IPS-NIHi11 (cell line): ENCODE measurements around the gene TOM1.

Experiments
- DNase-seq: peaks from one replicate; pipeline ENCODE4 v3.0.0; 2012; ENCODE audit warnings: mixed read lengths, low spot score

Gene TOM1

GRCh38 chr22:35324067-35324466 is 24.4 kb downstream of the TOM1 start:
- DNase-seq: no peak

DNA sequence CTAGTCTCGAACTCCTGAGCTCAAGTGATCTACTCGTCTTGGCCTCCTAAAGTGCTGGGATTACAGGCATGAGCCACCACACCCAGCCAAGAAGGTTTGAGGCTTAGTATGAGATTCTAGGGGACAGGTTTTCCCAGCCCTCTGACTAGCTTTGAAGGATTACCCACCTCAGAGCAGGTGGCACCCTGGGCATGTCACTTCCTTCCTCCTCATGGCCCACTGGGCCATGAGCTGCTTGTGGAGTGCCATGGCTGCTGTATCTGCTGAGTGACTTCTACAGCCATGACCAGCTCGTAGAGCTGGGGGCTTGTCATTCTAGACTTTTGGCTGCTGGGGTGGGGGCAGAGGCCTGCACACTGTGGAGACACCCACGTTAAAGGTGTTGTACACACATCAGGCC is 25.1 kb downstream of the TOM1 start:
- no peak for DNase-seq

GRCh38 chr22:35325209-35325608 is 25.5 kb downstream of the TOM1 start:
- DNase-seq: no peak

DNA sequence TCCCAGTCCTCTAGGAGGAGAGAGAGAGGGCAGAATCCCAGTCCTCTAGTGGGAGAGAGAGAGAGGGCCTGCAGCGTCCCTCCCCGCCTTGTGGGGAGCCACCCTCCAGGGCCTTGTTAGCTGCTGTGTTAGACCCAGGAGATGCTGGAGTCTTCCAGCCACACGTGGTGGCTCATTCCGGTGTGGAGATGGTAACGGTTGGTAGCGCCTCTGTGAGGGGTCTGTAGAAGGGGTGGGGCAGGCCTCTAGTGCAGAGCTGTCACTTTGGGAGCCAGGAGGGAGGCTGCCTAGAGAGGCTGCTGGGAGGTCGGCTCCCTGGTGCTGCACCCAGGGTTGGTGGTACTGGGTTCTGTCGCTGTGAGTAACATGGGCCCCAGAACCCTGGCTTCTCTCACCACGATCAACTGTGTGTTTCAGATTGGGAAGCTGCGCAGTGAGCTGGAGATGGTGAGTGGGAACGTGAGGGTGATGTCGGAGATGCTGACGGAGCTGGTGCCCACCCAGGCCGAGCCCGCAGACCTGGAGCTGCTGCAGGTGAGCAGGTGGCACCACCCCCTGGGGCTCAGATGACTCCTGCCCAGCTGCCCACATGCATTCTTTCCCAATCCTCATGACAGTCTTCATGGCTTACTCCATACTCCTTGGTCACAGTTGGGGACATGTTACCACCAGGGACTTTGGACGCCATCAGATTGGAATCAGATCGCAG is 27.3 kb downstream of the TOM1 start:
- DNase-seq: no peak

DNA sequence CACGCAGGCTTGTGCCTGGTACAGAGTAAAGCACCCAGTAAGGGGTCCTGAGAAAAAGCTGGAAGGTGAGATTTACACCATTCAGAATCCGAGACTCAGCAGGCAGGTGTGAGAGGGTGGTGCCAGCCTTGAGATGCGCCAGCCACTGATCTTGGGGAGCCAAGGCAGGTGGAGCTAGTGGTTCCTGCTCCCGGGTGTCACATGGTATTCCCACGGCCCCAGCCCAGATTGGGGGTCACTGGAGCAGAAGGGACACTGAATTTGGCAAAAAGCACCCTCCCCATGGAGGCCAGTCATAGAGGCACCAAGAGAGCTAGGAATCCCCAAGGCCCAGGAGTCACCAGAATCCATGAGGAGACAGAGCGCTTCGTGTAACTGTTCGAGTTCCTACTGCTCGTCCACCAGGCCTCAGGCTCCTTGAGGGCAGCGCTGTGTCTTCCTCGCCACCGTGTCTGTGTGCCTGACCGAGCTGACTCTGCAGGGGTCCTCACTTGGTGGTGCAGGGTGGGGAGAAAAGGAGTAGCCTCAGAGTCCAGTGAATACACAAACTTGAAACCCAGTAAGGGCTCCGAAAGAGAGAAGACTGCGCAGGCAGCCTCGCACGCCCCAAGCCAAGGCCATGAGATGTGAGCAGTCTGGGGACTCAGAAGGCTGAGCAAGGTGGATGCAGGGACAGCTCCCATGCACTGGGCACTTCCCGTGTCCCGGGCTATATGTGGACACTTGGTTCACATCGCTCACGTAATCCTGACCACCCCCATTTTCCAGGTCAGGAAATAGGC is 28.2 kb downstream of the TOM1 start:
- no peak for DNase-seq

GRCh38 chr22:35328472-35328885 is 28.8 kb downstream of the TOM1 start:
- no peak for DNase-seq

- no peak for DNase-seq
Observed at GRCh38 chr22:35329114-35329847, 29.6 kb downstream of the TOM1 start.

- no peak for DNase-seq
Observed at GRCh38 chr22:35330258-35330861, 30.7 kb downstream of the TOM1 start.

GRCh38 chr22:35332278-35332677 is 32.6 kb downstream of the TOM1 start:
- no peak for DNase-seq

DNA sequence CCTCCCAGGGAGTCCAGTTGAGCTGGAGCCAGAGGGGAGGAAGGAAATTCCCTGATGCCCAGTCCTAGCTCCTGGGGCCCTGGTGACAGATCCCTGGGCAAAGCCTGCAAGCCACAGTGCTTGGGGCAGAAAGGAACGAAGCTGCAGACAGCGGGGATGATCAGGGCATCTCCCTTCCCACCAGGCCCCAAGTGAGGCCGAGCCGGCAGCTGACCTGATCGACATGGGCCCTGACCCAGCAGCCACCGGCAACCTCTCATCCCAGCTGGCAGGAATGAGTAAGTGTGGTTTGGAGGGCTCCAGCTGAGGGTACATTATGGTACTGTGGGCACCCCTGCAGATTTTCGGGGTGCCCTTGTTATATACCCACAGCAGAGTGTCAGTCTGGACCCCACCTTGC is 33.5 kb downstream of the TOM1 start:
- no peak for DNase-seq

DNA sequence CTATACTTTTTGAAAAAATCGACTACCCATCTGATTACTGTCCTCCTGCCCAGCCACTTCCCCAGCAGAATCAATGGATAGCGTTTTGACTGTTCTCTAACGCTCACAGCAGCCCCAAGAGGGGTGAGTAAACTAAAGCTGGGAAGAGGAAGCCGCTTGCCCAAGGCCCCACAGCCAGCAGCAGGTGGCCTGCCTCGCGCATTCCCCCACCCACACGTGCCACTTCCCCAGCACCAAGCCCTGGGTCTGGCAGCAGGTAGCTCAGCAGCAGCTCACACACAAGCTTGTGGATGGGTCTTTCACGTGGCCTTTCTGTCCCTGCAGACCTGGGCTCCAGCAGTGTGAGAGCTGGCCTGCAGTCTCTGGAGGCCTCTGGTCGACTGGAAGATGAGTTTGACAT is 34.3 kb downstream of the TOM1 start:
- no peak for DNase-seq

DNA sequence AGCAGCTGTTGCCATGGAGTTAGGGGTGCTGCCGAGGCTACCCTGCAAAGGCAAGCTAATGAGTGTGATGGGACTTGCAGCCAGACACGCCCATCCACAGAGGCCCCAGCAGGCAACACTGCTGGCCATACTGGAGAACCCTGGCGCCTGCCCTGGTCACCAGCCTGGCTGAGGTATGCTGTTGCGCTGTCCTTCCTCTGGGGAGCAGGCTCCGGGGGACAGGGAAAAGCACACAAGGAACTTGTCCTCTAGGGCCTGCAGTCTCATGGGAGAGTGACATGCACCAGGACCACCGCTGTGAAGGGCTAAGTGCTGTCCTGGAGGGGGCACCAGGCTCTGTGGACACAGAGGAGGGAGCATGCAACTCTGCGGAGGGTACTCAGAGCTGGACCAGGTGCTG is 35.8 kb downstream of the TOM1 start:
- DNase-seq: no peak

DNA sequence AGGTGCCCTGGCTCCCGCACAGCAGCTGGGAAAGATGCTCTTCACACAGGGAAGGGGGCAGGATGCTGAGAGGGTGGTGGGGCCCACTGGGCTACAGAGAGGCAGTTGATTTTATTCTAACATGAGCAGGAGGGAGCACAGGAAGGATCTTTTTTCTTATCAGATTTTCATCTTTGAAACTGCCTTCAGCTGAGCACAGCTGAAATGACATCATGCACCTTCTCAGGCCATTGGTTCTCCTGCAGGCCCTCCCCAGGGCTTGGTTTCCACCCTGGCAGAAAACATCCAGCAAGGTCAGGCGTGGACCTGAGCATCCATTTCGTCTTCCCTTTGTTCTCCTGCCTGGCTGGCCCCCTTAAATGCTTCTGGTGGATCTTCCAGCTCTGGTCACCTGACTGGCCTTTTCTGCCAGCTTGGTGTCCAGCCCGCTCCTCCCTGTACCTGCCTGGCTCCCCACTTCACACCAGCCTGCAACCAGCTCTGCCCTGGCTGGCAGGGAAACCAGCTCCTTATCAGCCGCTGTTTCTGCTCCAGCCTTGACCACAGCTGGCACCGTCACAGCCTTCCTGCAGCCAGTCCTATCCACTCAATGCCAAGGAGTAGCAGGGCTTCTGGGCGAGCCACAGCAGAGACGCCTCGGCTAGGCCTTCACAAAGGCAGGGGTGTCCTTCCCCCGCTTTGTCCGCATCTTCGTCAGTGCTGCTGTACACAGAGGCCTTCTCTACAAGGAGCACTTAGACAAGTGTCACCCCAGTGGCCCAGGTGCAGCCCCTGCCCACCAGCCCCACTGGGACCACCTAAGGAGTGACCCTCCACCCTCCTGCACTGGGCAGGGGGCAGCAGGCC is 36.5 kb downstream of the TOM1 start:
- DNase-seq: no peak

DNA sequence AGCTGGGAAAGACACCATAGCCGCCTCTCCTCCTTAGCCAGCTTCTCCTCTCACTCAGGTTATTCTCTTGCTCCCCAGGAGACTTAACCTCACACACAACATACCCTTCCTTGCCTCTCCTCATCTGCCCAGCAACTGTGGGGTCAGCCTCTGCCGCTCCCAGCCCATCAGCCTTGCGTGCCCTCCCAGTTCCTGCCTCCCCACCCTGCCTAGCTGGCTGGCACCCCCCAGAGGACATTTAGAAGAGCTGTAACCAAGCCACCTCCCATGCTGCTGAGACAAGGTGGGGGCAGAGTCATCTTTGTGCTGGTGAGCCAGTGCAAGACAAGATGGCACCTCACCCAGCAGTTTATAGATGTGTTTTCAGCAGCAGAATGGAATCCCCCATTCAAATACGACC is 38.2 kb downstream of the TOM1 start:
- peak; percentile 50 for DNase-seq

GRCh38 chr22:35341090-35341874 is 41.6 kb downstream of the TOM1 start:
- DNase-seq: no peak

GRCh38 chr22:35342390-35342789 is 42.7 kb downstream of the TOM1 start:
- DNase-seq: no peak

DNA sequence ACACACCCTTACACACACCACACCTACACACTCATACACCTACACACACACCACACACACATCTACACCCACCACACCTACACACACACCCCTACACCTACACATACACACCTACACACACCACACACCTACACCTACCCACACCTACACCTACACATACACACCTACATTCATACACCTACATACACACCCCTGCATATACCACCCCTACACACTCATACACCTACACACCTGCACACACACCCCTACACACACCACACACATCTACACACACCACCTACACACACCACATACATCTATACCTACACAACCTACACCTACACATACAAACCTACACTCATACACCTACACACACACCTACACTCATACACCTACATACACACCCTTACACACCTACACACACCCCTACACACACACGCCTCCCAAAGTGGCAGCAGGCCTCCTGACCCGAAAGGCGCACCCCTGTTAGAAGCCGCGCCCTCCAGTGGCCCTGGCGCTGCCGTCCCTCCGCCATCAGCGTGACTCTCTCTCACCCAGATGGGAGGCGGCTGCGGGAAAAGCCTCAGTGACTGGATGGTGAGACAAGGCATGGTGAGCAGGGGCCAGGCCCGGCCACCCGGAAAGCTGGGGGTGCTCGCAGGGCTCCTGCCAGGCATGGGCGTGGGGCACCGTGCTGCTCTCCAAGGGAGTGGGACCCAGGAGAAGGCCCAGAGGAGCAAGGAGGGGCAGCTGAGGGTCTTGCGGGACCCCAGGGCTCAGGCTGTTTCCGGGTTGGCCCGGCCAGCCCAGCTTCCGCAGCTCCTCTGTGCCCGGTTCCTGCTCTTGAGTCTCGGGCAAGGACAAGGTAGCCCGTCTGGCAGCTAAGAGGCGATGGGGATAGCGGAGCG is 44.2 kb downstream of the TOM1 start:
- DNase-seq: no peak

- no peak for DNase-seq
Observed at GRCh38 chr22:35344956-35345690, 45.4 kb downstream of the TOM1 start.
